ENCODE results near the gene NAA80.
A peak's percentile ranks its signal among the peaks of the same experiment; 100 is the strongest.
"Not testable (repeated sequence)": the region's sequence is repeated elsewhere in the genome, so short reads cannot be mapped to it uniquely, and the experiment has no call there.

NAA80 gene

GRCh38 chr3:50312041-50312440, 12.8 kb upstream of the NAA80 start:
- DNase-seq, result not testable (repeated sequence)

GRCh38 chr3:50304601-50305000, 5.4 kb upstream of the NAA80 start:
- no peak for DNase-seq

GRCh38 chr3:50303013-50303815, 4.0 kb upstream of the NAA80 start, which contains the start of gene HYAL1:
HYAL1 (minus strand) TSS chr3:50303574; CDS start chr3:50302956, 618 bp downstream.
- DNase-seq, result no peak

- no peak for DNase-seq
Measured at GRCh38 chr3:50302095-50303012, 3.1 kb upstream of the NAA80 start.

GRCh38 chr3:50300681-50301254, 1.6 kb upstream of the NAA80 start:
- no peak for DNase-seq

GRCh38 chr3:50299929-50300680, 900 bp upstream of the NAA80 start:
- no peak for DNase-seq

- DNase-seq, result no peak
Measured at GRCh38 chr3:50299638-50299928, 378 bp upstream of the NAA80 start.

GRCh38 chr3:50297896-50298725, 1.1 kb downstream of the NAA80 start:
- no peak for DNase-seq

GRCh38 chr3:50297384-50297775, 1.8 kb downstream of the NAA80 start:
- no peak for DNase-seq

- no peak for DNase-seq
Measured at GRCh38 chr3:50296721-50297383, 2.4 kb downstream of the NAA80 start.

- DNase-seq, result no peak
Measured at GRCh38 chr3:50295553-50296431, 3.4 kb downstream of the NAA80 start.

- DNase-seq, result no peak
Measured at GRCh38 chr3:50294492-50295403, 4.5 kb downstream of the NAA80 start.

GRCh38 chr3:50294089-50294488, 5.1 kb downstream of the NAA80 start:
- no peak for DNase-seq

- DNase-seq, result no peak
Measured at GRCh38 chr3:50293079-50293801, 6.0 kb downstream of the NAA80 start.

- peak; percentile 17 for DNase-seq
Measured at GRCh38 chr3:50292159-50293078, 6.8 kb downstream of the NAA80 start, which contains the start of gene IFRD2. IFRD2 (minus strand) TSS chr3:50292429; CDS start chr3:50292274, 155 bp downstream.

- no peak for DNase-seq
Measured at GRCh38 chr3:50290161-50290641, 9.0 kb downstream of the NAA80 start.

- DNase-seq, result no peak
Measured at GRCh38 chr3:50289130-50289529, 10.1 kb downstream of the NAA80 start.
